HG03025 (cell line): ENCODE data around the gene SRCIN1.

Experiments
- ATAC-seq: cut with Tn5 transposase; IDR thresholded peaks from one replicate; pipeline ENCODE4 v1.9.1; 2021; ENCODE audit warnings: mild to moderate bottlenecking, moderate library complexity; ENCODE audit not compliant: unreplicated experiment, low FRiP score

SRCIN1 gene

DNA sequence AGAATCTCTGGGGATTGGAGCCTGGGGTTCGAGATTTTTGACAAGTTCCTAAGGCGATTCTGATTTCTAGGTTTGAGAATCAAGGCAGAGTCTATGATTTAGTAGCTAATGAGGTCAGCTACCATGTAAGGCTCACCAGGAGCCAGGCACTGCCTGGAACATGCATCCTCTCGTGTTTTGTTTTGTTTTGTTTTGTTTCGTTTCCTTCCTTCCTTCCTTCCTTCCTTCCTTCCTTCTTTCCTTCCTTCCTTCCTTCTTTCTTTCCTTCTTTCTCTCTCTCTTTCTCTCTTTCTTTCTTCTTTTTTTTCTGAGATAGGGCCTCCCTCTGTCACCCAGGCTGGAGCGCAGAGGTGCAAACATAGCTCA lies 39.1 kb downstream of the SRCIN1 start:
- no peak for ATAC-seq

DNA sequence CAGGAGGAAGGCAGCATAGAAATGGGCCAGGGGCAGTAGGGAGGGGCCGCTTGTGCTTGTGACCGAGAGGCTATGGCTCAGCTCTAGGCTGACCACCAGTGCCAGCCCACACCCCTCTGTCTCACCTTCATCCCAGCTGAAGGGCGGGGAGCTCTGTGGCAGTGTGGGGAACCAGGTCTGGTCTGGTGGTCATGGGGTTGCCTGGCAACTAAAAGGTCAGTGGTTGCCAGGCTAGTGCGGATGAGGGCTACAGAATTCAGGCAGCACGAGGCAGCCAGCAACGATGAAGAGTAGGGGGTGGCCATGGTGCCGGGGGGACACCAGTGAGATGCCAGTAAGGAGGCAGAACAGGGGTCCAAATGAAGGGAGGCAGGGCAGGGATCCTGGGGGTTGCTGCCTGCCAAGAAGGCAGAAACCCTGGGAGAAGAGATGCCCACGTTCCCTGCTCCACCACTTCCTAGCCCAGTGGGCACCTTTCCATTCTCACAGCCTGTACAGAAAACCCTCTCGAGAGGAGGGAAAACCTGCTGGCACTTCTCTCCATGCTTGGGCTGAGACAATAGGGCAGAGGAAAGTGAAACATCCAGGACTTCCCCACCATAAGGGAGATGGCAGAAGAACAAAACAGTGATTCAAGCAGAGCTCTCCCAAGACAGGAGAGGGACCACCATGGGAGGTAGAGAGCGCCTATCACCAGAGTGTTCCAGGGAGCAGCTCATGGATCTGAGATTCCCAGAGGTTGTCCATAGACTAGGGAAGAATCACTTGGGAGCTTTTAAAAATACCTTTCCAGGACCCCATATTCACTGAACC lies 39.7 kb downstream of the SRCIN1 start:
- ATAC-seq, result no peak

DNA sequence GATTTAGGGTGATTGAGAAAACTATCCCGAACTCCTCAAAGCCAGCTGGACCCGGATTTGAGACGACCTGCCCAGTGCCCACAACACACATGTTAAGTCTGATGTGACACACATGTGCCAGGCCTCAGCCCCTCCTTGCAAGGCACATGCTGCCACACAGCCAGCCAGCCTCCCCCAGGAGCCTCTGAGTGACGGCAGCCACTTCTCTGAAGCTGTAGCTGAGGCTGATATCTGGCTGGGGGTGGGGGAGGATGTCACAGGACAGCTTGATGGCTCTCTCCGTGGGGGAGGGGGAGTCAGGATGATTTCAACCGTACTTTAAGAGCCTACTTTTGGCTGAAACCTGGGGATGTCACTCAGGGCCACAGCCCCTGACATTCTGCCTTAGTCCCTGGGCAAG lies 40.9 kb downstream of the SRCIN1 start:
- no peak for ATAC-seq

DNA sequence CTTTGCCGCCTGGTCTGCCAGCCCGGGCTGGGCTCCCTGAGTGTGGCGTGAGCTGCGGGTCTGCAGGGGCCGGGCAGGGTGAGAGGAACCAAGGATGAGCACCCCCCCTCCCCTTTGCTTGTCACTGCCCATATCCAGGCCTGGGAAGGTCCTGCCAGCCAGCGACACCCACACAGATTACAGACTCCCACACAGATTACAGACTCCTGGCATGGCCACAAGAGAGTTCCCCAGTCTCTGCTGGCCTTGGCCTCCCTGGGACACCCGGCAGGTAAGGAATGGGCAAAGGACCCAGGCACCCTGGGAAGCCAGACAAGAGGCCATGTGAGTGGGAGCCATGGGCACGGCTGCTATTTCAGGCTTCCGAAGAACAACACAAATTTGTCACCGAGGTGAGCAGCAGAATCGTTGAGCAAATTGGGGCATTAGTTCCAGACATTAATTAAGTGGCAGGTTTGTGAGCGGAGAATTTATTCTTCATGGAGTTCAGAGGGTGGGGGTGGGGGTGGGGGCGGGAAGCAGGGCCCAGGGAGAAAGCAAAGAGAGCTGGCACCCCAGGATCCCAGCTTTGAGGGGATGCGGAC lies 41.4 kb downstream of the SRCIN1 start:
- ATAC-seq, result no peak

DNA sequence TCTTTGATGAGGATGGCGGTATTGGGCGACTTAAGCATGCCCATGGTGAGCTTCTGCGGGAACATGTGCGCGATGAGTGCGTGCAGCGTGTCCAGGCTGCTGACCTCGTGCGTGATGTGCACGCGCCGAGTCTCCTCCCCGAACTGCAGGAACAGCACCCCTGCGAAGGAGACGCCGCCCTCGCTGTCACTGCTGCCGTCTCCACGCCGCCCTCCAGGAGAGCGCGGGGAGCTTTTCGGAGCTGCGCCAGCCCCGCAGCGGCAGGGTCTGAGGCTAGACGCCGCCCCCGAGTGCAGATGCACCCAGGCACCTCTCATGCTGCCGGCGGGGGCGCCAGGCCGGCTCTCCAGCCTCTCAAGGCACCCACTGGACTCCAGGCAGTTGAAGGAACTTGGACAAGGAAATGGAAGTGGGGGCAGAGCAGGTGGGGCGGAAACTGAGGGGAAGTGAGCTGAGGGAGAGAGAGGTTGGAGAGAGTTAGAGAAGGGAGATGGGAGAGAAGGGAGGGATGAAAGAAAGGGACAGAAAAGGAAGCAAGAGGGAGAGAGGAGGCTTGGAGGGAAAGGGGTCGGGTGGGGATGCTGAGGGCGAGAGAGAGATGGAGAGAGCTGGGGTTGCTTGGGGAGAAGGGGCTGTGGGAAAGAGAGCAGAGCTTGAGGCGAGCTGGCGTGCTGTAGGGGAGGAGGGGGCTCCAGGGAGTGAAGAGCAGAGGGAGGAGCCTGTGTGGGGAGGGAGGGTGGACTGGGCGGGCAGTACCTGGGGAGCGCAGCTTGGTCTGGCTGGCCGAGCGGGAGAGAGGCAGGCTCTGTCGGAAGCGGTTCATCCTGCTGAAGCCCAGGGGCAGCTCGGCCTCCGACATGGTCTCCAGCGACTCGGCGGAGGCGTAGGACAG lies 42.1 kb downstream of the SRCIN1 start:
- no peak for ATAC-seq

DNA sequence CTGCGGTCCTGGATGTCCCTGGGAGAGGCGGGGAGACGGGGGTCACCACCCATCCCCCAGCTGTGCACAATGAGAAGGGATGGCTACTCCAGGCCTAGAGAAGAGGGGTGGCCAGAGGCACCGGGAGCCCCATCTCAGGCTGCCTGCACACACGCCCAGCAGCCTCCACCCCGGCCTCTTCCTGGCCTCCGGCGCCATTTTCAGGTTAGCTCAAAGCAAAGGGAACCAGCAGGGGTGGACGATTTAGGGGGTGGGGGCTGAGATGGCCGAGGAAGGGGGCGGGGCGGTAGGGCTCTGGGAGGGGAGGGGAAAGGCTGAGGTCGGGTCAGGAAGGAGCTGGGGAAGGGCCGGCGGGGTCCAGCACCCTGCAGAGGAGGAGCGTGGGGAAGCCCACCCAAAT lies 42.8 kb downstream of the SRCIN1 start:
- ATAC-seq, result no peak

DNA sequence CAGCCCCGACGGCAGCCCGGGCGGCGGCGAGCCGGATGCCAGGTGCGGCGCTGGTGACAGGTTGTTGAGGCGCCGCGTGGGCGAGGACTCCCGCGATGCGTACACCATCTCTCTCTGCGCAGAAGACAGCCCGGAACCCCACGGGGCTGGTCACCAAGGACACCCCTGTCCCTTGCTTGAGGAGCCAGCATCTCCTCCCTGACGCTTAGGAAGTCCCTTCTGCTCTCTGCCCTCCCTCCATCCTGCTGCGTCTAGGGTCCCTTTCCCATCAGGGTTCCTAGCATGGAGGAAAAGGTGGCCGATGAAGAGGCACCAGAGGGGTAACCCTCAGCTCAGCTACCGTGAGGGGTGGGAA lies 43.6 kb downstream of the SRCIN1 start:
- no peak for ATAC-seq

DNA sequence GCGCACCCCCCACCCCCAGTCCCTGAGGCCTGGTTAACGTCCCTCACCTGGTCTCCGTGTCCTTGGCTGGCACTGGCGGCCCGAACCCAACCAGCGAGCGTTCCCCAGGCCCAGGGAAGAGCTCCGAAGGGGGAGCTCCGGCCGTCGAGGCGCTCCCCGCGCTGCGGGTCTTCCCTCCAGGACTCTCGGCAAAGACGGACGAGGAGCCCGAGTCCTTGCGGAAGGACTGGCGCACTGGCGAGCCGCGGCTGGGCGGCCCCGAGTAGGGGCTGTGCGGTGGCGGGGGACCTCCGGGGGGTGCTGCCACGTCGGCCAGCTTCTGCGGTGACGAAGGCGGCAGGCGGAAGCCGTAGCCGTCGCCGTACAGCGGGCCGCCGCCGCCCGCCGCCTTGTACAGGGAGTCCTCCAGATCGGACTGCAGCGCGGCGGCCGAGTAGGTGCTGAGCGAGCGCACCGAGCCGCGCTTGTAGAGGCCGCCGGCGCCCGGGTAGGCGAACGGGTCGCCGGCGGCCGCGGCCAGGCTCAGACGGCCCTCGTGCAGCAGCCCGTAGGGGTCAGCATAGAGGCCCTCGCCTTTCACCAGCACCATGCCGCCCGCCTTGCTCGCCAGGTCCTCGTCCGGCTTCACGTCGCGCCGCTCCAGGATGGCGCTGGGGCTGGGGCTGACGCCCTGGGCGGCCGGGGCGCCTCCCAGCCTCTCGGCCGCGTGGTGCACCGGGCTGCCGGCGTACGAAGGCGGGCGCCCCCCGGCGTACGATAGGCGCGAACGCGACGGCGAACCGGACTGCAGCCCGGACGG lies 44.1 kb downstream of the SRCIN1 start:
- no peak for ATAC-seq

DNA sequence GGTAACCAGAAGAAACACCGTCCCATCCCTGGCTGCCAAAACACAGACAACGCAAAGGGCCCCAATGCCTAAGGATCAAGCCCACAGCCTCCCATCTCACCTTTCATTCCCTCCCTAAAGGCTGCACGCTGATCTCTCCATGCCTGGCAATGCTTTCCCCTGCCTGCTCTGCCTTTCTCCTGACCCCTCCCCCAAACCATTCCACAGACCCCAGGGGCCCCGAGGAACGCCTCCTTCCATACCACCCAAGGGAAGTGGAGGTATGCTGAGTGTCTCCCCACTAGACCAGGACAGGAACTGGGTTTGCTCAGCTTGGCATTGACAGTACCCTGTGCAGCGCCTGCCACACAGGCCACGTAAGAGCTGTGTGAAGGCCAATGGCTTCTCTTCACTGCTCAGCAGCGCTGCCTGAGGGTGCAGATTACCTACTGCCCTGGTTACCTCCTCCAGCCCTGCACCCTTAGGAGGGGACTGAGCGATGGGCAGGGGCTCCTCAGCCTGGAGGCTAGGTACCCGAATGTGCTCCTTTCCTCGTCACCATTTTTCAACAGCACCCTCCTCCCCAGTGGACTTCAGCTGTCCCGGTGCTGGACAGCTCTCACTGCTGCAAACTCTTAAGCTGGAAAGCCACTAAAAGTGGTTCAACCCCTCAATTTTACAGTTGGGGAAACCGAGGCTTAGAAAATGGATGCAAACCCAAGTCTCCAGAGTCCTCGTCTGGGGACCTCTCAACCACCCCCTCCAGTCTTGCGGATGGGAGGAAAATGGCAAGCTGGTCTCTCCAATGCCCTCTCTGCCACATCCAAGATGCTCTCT lies 45.0 kb downstream of the SRCIN1 start:
- no peak for ATAC-seq

DNA sequence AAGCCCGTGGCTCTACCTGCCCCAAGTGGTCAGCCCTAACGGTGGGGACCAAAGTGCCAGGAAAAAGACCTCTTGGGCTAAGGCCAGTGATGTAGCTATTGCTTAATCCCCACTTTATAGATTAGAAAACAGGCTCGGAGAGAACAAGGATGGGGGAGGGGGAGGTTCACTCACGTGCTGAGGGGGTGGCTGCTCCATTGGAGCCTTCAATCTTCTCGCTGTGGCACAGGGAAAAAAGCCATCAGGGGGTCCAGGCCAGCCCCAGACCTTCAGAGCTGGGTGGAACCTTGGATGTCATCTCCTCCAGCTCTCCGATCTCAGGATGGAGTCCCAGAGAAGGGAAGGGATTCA lies 45.9 kb downstream of the SRCIN1 start:
- ATAC-seq, result no peak

DNA sequence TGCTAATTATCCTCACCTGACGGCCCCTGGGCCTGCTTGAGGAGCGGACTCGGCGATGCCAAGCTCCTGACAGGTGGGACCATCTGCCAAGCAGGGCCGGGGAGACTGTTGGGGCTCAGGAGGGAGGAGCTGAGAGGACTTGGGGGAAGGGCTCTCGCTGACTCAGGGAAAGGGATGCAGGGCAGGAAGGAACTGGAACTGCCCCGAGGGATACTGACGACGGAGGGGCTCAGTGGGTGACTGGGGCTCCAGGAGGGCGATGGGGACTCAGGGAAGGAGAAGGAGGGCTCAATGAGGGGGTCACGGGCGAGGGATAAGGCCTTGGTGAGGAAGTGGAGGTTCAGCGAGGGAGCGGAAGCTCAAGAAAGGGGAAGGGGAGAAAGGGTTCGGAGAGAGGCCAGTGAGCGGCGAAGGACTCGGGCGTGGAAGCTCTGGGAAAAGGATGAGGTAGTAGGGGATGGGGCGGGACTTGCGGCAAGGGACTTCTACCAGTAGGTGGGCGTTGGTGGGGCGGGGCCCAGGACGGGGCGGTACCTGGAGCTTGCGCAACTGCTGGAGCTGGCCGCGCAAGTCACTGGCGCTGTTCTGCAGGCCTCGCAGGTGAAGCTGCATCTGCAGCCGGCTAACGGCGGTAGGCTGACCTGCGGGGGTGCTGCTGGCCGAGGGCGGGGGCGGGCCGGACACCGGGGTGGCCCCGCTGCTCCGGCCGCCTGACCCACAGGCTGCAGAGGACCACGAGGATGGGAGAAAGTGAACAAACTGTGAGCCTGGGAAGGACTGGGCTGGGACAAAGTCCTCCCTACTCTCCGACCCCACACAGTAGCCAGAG lies 46.5 kb downstream of the SRCIN1 start:
- ATAC-seq, result no peak

DNA sequence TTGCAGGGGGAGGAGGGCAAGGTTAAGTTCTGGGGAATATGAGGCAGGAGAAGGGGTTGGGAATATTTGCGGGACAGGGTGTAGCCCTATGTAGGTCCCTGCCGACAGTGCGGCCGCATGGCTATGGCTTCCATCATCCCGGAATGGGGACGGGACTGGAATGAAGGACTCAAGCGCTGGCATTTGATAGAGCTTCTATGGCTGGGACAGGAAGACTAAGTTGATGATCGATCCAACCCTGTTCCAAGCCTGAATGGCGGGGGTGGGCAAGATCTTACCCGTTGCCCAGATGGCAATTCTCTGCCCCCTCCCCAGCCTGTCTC lies 47.1 kb downstream of the SRCIN1 start:
- no peak for ATAC-seq

DNA sequence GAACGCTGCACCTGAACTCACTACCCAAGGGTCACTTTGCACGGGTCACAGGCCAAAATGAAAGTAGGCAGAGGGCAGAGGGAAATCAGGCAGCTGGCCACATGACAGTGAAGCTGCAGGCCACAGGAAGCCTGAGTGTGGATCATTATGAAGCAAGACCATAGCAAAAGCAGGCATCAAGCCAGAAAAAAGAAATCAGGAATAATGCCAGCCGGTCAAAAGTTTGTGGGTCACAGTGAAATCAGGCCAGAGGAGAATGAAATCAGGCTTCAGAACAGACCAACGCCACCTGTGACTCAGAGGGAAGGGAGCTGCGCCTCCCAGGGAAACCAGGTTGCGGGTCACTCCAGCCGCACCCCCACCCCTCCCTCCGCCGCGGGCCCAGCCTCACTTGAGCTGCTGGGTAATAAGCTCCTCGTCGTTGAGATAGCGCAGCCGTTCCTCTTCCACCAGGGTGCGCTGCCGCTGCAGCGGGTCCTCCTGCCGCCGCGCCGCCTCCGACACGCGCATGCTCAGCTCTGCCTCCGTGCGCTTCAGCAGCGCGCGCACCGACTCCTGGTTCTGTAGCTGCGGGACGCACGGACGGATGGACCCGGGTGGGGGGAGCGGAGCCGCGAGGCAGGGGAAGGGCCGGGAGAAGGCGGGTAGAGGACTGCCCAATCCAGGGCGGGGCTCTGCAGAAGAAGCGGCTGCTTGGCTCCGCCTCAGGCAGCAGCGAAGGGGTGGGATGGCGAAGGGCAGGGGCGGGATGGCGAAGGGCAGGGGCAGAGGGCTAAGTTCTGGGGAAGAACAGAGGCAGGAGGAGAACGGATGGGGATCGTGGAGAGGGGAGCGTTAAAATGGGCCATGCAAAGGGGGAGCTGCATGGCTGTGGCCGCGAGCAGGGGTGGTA lies 47.7 kb downstream of the SRCIN1 start:
- ATAC-seq, result no peak

DNA sequence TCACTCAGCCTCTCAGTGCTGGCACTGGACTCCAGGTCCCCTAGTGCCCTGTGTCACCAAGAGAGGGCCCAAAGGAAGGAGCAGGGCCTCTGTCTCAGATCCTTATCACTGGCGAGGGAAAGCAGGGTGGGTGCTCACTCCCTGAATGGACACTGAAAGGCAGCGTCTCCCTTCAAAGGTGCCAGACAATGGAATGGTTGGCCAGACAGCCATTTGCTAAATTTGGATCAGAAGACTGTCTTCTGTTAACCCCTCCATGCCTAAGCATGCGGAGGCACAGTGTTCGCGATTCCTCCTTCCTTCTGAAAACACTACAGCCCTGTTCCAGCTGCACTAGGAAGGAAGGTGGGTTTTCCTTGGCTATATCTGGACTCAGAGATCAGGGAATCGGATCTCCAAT lies 48.4 kb downstream of the SRCIN1 start:
- no peak for ATAC-seq

DNA sequence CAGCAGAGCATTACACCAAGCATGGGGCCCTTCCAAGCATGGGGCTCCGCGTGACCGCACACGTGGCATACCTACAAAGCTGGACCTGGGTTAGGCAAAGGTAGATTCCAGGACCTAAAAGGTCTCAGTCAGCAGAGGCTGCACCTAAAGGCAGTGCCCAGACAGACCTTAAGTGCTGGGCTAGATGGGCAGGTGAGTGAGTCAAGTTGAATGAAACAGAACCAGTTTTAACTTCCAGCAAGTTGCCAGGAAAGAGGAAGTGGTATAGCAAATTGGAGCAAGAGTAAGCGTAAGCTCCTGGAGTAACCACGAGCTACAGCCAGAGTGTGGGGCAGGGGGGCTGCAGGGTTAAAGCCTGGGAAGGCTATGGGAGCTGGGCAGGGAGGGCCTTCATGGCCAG lies 49.5 kb downstream of the SRCIN1 start:
- ATAC-seq, result no peak

DNA sequence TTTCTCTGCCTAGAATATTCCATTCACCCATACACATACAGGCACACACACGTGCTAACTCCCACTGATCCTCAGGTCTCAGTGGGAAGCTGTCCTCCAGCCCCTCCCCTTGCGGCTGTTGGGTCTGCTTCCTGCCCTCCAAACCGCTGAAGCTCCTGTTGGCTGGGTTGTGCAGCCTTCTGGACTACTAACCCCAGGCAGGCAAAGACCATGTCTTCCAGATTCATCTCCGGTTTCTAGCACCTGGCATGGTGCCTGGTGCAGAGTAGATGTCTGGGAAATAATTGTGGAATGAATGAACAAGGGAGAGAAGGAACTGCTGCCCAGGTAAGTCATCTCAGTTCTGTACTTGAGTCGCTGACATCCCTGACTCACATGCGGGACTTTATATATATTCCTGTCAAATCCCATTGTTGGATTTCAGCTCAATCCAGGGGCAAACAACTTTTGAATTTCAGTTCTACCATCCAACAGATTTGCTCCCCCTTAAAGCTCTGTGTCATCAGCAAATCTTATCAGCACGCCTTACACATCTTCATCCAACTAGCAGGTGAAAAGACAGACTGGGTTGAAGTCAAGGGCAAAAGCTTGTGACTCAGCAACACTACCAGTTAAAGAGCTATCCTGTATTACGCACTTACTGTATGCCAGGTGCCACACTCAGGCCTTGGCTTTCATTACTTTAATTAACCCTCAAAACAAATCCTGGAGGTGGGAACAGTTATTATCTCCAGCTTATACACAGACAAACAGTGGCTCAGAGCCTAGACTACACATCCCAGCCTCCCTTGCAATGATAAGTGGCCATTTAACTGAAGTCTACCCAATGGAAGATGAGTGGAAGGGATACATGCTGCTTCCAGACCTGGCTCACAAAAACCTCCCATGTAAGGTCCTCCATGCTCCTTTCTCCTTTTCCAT lies 51.1 kb downstream of the SRCIN1 start:
- ATAC-seq, result no peak

DNA sequence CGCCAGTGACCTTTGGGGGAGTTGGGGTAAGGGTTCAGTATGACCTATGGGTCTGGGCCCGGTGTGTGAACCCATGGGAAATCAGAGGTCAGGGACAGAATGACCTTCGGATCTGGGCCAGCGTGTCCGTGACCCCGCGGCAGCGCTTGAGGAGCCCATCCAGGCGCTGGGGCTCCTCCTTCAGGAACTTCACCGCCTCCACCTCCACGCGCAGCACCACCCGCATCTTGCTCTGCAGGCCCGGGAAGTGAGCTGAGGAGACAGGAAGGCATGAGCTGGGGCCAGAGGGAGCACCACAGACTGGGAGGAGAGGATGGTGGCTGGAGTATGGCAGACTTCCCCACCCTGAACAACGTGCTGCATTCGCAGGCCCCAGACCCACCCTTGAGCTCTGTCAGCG lies 53.4 kb downstream of the SRCIN1 start:
- ATAC-seq, result no peak
